ENCODE measurements around the gene BIVM.

BIVM gene

DNA sequence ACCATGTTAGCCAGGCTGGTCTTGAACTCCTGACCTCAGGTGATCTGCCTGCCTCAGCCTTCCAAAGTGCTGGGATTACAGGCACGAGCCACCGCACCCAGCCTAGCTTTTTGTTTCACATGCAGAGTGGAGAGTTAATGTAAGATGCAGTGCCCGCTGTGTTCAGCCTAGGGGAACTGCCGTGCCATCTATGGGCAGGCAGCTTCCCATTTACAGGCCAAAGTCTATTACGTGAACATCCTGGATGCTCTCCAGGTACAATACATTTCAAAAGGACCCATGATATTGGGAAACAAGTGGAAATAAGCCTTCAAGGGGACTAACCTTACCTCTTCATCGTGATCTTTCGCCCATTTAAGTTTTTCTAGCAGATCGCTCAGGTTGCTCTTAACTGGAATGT is 10.2 kb upstream of the BIVM start:
- DNase-seq: no peak

DNA sequence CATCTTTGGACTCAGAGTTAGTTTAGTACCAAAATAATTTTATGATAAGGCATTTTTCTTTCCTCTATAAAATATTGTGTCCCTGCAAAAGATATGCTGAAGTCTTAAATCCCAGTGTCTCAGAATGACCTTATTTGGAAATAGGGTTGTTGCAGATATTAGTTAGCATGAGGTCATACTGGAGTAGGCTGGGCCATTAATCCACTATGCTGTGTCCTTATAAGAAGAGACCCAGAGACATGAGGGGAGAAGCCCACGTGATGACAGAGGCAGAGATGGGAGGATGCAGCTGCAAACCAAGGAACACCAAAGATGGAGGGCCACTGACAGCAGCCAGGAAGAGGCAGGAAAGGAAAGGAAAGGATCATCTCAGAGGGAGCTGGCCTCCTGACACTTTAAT is 6.5 kb upstream of the BIVM start:
- DNase-seq: no peak

DNA sequence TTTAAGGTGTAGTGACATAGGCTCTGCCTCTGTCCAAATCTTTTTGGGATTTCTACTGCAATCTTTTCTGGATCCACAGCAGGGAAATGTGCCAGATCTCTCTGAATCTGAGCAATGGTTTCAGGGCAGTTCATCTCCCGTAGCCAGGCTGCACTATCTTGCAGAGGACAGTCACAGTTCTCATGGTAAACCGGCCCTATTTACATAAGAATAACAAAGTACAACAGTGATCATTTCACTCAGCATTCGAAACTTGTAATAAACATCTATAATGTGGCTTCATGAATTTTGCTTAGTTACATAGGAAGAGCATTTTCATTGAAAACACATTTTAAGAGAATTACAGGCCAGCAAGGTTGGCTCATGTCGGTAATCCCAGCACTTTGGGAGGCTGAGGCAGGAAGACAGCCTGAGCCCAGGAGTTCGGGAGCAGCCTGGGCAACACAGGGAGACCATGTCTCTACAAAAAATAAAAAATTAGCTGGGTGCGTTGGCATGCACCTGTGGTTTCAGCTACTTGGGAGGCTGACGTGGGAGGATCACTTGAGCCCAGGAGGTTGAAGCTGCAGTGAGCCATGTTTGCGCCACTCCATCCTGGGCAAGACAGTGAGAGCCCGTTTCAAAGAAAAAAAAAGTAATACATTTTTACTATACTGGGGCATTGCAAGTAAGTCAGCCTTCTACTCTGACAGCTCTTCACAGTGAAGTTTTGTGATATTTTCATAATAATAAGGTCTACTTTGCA is 5.1 kb upstream of the BIVM start:
- no peak for DNase-seq

DNA sequence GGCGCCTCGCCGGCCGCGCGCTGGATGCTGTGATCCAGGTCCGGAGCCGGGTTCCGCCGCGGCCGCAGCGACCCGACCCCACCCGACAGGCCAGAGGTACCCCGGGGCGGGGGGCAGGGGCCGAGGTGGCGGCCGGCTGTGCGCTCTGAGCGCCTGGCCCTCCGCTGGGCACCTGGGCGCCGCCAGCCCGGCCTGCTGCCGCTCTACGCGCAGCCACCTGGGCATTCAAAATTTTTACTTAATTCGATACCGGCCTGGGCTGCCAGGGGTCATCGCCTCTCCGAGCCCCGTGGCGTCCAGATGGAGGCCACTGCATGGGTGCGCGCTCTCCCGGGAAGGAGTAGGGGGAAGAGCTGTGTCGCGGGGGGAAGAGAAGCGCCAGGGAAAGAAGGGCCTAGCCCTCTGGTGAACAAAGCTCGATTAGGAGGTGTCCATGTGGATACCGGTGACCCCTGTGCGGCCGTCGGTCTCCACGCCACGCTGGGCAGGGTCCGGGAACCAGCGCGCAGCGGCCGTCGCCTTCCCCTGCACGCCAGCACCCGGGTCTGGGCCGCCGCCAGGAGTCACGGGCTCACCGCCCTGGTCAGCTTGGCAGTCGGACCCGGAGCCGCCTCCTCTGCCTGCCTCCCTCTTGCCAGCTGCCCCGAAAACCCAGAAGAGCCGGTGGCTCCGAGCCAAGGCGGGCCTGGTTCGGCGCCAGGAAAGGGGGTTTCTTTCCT is 666 bp downstream of the BIVM start:
- DNase-seq: no peak

DNA sequence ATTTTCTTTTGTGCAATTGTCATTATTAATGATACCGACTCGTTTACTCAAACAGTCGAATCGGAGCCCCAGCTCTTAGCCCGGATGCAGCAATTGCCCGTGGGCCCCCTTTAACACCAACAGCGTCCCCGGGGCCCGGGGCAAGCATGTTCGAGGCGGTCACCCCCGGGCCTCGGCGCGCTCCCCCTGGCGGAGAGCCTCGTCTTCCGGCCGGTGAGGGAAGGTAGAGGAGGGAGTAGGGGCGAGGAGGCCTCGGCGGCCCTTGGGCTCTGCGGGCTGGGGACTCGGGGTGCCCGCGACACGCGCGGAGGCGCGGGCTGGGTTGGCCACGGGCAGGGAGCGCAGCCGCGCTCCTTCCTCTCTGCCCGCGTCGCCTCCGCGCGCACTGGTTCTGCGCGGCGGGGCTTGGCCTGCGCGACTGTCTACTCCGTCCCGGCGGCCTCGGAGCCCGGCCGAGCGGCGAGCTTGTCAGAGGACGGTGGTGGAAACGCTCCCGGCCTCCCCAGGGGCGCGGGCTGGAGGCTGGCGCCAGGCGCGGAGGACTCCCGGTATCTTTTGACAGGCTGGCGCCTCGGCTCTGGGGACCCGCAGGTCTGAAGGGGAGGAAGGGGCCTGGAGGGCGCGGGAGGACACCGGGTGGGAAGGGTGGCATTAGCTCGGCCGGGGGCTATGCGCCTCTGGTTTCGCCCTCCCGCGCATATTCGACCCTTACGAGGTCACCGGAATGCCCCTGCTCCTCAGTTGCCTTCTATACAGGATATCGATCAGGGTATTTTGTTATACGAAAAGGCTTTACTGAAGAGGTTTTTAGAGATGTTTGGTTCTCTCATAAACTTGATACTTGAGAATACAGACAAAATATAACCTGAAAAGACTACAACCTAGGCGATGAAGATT is 1.5 kb downstream of the BIVM start:
- peak; percentile 41 for DNase-seq

DNA sequence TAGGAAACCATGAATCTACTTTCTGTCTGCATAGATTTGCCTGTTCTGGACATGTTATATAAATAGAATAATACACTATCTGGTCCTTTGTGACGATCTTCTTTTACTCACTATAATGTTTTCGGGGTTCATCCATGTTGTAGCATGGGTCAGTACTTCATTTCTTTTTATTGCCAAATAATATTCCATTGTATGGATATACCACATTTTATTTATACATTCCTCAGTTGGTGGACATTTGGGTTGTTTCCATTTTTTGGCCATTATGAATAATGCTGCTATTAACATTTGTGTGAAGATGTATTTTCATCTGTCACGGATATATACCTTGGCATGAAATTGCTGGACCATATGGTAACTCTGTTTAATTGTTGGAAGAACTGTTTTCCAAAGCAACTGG is 6.8 kb downstream of the BIVM start:
- no peak for DNase-seq

DNA sequence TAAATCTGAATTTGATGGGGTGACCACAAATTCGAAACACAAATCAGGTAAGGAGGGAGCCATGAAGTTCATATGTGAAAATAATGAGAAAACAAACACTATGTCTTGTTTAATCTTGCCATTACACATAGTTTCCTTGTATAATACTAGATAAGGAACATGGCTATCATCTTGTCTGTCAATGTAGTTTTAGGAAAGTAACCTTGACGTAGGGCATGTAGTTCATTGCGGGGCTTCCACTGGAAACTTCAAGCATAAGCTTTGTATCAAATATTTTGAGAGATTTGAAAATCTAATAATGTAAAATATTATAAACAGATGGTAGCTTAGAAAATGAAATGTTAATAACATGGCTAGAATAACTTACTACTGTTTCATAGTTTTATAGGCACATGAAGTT is 8.8 kb downstream of the BIVM start:
- no peak for DNase-seq

DNA sequence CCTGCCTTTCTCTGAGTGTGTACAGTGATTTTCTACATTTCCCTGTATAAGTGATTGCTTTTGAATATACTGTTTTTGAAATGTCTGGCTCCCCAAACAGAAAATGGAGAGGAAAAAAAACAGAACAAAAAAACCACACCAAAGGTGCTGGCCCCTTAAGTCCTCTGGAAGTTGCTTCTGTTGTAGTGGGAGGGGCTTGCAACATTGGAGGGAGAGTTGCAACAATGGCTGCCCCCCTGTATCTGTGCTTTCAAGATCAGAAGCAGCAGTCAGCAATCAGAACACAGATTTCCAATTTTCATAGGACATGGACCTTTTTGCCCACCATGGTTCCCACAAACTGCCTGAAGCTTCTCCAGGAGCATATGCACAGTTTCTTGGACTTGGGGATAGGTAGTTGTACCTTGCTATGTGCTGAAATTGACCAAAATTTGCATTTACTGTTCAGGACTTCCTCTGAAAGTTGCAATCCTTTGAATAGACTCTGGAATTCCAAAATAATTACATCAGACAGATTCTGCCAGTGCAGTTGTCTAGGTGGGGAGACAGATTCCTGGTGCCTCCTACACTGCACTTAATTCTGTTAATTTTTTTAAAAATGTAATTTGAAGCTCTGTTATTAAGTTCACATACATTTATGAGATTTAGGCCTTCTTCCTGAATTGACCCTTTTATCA is 13.8 kb downstream of the BIVM start:
- peak; percentile 71 for DNase-seq

DNA sequence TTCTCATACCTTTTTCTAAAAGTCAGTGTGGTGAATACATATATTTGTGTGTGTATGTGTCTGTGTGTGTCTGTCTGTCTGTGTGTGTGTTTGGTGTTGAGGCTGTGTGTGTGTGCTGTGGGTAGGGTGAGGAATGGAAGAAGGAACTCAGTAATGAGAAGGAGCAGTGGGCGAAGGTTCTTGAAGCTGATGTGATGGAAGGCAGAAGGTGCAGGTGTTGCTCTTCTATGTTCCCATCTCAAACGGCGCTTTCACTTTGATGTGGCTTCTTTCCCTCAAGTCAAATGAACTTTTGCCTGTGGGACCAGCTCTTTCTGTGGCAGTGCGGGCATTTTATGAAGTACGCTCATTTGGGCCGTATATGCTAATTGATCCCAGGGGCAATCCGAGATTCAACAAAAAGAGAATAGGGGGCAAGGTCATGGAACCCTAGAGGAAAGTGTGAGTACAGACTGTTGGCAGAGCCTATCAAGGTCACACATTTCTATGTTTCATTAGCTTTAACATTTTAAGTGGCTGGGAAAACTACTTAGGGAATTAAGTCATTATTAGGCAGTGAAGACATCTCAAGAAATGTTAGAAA is 15.2 kb downstream of the BIVM start:
- DNase-seq: no peak

DNA sequence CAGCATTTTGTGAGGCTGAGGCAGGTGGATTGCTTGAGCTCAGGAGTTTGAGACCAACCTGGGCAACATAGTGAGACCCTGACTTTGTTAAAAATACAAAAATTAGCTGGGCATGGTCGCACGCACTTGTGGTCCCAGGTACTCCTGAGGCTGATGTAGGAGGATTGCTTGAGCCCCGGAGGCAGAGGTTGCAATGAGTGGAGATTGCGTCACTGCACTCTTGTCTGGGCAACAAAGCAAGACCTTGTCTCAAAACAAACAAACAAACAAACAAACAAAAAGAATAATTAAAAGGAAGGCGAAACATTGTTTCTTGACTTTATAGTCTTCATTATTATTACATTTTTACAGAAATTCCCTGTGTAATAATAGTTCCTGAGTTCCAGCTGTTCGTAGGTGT is 15.9 kb downstream of the BIVM start:
- DNase-seq: no peak

DNA sequence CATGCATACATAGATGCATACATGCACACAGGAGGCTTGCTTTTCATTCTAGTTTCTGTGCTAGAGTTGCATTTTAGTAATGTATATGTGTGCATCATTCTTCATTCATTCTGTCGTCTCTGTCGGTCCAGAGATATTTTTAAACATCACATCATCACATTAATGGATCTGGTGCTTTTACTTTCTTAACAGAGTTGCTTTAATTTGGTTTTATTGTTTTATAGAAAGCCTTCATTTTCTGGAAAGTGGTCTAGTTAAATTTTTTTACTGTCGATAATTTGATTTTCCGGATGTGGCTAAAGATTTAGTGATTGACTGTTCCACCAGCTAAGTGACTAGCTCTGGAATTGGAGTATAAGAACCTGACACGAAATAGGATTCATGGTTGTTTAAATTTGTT is 16.9 kb downstream of the BIVM start:
- no peak for DNase-seq

DNA sequence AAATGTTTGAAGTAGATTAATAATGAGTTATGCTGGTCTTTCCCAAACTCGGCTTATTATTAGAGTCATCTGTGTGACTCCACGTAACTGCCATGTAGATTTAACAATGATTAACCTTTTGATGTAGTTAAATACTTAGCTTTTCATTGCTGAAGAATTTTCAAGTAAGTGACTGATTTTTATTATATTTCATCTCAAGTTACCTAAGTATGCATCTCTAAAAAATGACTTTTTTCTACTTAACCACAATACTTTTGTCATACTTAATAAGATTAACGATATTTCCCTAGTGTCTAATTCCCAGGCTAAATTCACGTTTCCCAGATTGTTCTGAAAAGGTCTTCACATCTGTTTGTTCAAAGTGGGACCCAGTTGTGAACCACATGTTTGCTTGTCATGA is 17.8 kb downstream of the BIVM start:
- peak; percentile 82 for DNase-seq

DNA sequence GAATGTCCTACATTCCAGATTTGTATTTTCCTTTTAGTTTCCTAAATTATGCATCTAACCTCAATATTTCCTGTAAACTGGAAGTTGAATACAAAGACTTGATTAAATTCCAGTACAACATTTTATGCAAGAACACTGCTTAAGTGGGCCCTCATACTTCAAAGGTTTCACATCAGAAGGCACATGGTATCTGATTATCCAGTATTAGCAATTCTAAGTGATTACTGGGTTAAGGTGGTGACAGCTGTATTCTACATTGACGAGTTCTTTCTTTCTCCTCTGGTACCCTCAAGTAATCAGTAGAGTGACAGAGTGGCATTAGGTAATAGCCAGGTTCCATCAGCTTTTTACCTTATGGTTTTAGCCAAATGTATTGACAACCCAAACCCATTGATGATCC is 18.3 kb downstream of the BIVM start:
- no peak for DNase-seq

DNA sequence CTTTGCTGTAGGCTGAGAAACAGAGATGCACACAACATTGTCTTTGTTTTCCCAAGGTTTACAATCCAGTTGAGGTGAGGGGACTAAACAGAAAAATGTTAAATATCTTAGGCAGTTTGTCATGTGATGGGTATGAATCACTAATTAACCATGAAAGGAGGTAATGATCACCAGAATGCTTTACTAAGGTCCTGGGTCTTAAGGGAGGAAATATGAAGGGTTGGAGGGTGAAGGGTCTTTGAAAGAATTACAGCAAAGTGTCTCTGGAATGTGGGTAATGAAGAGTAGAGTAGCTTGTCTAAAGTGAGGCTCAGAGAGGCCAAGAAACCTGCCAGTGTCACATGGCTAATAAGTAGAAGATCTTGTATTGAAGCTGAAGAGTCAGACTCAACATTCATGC is 19.0 kb downstream of the BIVM start:
- DNase-seq: peak; percentile 82

DNA sequence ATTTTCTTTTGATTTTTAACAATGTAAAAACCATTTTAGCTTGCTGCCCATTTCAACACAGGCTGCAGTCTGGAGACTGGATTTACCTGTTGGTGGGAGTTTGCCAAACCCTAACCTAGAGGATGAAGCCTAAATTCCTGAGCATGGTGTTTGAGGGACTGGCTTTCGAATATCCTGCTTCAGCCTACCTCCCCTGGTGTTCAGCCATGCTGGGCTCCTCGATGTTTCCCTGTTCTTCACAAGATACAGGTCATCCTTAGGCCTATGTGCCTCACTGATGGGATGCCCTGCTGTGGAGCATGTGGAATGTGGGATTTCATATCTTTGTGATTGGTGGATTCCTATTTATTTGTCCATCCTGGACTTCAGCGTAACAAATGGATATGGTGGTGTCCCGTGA is 26.5 kb downstream of the BIVM start:
- no peak for DNase-seq

DNA sequence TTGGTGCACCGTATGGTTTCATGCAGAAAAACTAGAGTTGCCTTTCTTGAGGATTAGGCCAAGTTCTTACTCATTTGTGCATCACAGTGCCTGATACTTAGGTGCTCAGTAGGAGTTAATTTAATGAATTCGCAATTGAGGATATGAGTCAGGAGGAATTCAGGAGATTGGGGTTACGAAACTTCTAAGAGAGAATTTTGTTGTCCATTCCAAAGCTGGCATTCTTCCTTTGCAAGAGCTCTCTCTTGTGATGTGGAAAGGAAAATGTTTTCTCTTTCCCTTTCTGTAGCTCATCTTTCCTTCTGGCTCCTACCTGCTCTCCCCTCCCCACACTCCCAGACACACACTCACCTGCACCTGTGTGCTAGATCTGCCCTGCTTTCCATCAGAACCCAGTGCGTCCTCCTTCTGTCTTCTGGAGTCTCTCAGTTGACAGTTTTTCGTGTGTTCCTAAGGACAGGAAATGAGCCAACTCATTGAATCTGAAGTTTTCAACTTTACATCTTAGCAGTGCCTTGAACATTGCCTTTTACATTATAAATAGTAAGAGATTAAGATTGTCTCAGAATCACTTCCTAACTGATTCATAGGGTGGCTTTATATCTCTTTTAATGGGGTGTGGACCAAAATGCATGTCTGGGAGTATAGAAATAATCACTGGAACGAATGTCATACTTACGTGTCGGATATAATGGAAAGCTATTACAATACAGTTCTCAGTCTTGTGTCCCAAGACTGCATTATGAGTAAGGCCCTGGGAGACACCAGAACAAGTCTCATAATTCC is 27.2 kb downstream of the BIVM start:
- peak; percentile 93 for DNase-seq

DNA sequence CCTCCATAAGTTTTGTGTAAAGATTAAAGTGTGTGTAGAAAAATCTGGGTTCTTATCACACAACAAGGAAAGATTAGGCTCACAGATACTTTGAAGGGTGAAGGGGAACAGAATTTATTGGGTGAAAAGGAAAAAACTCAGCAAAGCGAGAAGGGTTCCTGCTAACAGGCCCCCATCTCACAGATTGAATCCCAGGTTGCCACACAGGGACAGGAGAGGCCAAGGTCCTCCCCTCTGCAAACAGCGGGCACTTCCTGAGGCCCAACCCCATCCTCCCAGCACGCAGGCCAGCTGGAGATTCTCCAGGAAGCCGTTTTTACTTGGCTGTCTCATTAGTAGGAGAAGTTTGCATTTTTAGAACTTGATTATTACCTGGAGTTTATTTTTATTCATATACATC is 31.7 kb downstream of the BIVM start:
- DNase-seq: no peak

DNA sequence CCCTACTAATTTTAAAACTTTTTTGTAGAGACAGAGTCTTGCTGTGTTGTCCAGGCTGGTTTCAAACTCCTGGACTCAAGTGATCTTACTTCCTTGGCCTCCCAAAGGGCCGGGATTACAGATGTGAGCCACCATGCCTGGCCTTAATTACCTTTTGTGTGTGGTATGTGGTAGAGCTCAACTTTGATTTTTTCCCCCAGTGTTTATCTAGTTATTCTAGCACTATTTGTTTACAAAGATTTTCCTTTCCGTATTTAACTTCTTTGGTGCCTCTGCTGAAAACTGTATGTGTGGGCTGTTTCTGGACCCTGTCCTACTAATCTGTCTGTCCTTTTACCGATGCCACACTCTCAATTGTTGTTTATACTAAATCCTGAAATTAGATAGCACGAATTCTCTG is 37.6 kb downstream of the BIVM start:
- DNase-seq: no peak

DNA sequence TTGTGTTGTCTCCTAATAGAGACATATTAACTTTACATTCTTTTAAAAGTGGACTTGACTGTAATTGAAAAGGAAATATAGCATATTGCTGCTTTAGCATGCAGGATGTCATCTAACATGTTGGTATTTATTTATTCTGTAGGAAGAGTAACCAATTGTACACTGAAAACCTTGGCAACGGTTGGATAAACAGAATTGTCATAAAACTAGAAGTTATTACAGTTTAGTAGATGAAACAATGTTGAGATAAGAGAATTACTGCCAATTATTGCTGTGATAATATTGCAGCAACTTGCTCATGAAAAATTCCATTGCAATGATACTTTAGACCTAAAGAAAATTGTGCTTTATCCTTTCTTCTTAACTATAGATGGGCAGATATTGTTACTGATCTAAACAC is 39.4 kb downstream of the BIVM start:
- no peak for DNase-seq

DNA sequence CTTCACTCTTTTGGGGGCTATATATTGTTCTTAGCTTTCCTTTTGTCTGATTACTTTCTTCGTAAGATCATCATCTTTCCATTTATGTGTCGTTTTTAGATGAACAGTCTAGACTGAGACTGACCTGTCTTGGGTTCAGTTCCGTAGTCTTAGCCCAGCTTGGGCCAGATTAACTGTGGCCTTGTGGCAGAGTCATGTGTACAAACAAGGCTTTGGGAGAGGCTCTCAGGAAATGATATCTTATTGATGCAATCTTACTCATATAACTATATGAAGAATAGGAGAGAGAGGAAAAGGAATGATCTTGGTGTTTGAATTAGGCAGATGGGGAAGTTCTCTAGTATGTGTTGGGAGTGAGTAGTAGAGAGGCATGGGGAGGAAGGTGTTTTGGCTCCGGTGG is 40.1 kb downstream of the BIVM start:
- DNase-seq: no peak

DNA sequence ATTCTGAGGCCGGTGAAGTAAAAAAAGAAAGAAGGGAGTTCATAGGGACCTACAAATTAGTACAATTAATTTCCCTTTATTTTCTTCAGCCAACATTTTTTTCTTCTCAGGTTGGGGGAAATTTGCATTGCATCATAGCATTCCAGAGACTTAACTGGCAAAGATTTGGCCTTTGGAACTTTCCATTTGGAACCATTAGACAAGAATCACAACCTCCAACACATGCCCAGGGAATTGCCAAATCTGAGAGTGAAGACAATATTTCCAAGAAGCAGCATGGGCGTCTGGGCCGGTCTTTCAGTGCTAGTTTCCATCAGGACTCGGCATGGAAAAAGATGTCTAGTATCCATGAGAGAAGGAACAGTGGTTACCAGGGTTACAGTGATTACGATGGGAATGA is 40.5 kb downstream of the BIVM start:
- no peak for DNase-seq

DNA sequence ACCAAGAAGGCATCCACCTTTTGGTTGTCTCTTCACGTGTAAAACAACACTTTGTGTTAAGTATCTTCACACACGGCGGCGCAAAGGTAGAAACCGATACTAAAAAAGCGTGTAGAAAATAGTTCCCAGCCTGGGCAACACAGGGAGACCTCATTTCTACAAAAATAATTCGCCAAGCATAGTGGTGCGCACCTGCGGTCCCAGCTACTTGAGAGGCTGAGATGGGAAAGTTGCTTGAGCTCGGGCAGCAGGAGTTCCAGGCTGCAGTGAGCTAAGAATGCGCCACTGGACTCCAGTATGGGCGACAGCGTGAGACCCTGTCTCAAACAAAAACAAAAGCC is 46.3 kb downstream of the BIVM start:
- no peak for DNase-seq
